Epithelial cell of alveolus of lung (primary cell): ENCODE measurements around the gene UNKL. TPM values are rescaled to one million over a fixed set of nuclear protein-coding genes. Genes with fewer than 3 reads are reported as not detected.

ENCODE experiments used
- total RNA-seq: library from RNA; depleted of rRNA; stranded (reverse); fragments of >200 nt; gene quantifications from 2 replicates; pipeline ENCODE4 v1.2.1, GENCODE V29; 2015

UNKL gene, protein sequence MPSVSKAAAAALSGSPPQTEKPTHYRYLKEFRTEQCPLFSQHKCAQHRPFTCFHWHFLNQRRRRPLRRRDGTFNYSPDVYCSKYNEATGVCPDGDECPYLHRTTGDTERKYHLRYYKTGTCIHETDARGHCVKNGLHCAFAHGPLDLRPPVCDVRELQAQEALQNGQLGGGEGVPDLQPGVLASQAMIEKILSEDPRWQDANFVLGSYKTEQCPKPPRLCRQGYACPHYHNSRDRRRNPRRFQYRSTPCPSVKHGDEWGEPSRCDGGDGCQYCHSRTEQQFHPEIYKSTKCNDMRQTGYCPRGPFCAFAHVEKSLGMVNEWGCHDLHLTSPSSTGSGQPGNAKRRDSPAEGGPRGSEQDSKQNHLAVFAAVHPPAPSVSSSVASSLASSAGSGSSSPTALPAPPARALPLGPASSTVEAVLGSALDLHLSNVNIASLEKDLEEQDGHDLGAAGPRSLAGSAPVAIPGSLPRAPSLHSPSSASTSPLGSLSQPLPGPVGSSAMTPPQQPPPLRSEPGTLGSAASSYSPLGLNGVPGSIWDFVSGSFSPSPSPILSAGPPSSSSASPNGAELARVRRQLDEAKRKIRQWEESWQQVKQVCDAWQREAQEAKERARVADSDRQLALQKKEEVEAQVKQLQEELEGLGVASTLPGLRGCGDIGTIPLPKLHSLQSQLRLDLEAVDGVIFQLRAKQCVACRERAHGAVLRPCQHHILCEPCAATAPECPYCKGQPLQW
- 9.4 and 25.2 TPM in 2 replicates for total RNA-seq

DNA sequence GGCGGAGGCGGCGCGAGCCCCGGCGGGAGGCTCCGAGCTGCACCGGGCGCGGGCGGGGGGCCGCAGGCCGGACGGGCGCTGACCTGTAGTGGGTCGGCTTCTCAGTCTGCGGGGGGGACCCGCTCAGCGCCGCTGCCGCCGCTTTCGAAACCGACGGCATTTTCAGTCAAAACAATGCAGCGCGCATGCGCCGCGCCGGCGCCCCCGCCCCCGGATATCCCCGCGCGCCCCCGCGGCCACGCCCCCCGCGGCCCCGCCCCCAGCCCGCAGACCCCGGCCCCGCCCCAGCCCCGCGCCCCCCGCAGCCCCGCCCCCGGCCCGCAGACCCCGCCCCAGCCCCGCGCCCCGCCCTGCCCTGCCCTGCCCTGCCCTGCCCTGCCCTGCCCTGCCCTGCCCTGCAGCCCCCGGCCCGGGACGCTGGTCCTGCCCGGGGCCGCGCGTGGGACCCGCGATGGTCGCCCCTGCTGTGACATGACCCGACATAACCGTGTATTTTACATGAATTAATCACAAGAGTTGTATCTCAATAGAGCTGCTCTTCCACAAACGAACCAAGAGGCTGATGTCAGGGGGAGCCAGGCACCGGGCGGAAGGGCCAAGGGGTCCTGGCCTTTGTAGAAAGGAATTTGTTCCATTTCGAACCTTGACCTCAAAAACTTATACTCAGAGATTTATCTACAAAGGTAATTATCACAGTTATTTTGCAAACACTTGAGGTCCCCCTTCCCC, at the start of gene UNKL:
Gene UNKL (minus strand): TSS at position 173 of the 729 bp plus-strand sequence. CDS start 13 bp downstream, at position 160.

DNA sequence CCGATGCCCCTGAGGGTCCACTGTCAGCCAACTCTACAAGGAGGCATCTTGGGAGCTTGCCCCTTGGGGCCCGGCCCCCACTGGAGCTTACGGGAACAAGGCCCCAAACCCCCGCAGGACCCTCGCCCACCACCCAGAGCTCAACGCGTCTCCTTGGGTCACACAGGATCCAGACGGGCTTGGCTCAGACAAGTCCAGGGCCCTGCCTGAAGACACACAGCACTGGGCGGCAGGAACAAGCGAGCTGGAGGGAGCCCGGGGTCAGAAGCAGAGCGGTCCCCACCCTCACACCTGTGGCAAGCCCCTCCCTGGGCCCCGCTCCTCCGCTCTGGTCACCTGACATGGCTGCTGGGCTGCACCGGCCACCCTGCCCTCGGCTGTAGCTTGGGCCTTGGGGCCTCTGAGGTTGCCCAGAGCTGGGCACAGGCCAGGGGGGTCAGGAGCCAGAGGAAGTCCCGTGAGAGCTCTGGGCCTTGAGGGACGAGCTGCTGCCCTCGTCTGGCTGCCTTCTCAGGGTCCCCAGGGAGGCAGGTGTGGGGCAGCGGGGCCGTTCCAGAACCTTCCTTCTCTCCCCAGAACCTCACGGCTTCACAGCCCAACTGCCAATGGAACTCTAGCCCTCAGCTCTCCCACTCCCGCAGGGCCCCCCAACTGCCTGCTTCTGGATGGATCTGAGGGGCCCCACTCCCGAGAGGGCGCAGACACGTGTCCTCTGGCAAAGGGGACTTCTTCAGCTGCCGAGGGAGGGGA, 29.7 kb upstream of the UNKL start, which contains the start of gene CCDC154:
Gene CCDC154 (minus strand): TSS at position 577 of the 750 bp plus-strand sequence. CDS start 234 bp downstream, at position 343.

DNA sequence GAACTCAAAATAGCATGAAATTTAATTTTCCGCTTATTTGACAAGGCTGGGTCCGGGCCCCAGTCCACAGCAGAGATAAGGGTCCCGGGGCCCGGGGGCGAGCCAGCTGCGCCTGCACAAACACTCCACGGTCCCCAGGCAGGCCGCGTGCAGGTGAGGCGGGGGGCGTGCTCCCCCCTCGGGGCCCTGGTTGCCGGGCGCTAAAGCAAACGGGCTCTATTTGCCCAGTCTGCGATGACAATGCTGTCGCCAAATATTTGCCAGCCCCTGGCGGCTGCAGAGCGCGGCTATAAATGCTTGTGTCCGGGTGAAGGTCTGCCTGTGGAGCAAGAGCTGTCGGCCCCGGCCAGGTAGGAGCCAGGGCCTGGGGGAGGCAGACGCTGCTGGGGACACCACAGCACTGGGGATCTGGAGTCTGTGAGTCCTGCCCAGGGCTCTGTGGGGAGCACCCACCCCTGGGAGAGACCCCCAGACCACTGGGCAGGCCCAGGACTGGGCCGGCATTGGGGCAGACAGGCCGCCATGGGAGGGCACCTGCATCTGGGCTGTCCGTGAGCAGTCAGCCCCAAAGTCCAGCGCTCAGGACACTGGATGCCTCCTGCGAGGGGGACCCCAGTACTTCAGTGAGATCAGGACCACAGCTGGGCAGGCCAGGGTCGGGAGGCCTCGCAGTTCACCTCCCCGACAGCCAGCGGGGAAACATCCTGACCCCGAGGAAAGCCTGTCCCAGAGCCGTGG, 16.4 kb upstream of the UNKL start, which contains the start of gene PERCC1:
Gene PERCC1 (plus strand): TSS at position 320 of the 738 bp plus-strand sequence. CDS start 1,516 bp downstream, outside the sequence.

DNA sequence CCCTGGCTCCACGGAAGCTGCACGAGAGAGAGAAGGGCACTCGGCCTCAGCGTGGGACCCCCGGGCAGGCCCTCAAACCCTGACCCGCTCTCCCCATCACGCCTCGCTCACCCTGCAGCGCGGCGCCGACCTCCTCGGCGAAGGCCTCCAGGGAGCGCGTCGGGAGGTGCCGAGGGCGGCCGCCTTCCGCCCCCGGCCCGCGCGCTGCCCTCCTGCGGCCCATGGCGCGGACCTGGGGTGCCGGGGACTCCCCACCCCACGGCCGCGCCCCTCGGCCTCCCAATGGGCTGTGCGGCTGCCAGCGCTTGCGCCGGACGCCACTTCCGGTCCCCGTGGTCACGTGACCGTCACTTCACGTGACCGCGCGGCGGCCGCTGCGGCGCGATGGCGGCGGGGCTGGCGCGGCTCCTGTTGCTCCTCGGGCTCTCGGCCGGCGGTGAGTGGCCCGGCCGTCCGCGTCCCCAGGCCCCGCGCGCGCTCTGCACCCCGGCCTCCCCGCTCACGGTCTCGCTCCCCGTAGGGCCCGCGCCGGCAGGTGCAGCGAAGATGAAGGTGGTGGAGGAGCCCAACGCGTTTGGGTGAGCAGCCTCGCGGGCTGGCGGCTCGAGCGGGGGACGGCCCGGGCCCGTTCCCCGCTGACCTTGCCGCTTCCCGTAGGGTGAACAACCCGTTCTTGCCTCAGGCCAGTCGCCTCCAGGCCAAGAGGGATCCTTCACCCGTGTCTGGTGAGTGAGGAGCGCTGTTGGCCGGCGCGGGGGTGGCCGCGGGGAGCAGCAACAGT, 62.7 kb downstream of the UNKL start, which contains the start of the genes GNPTG and TSR3:
Gene GNPTG (plus strand): TSS at position 350 of the 781 bp plus-strand sequence. CDS start 35 bp downstream, at position 385.
Gene TSR3 (minus strand): TSS at position 297 of the 781 bp plus-strand sequence. CDS start 74 bp downstream, at position 223.

DNA sequence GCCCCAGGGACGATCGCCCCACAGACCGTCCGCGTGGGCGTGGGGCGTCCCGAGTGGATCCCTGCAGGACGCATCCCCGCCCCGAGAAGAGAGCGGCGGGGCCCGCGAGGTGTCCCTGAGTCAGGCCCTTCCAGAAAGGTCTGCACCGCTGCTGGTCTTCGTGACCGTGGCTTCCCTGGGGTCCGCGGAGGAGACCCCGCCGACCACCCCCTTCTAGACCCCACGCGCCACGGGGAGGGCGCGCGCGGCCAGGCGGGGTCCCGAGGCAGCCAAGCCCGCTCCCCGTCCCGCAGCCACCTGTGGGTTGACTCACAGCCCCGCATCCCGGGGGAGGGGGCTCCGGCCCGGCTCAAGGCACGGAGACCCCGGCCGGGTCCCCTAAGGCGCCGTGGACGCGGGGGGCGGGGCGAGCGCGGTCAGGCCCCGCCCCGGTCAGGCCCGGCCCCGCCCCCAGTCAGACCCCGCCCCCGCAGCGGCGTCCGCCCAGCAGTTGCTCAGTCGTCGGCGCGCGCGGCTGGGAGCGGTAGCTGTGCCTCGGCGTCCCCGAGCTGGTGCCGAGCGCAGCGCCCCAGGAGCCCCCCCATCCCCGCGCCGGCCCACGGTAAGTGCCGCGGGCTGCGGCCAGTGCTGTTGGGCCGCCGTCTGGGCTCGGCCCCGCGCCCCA, 81.2 kb downstream of the UNKL start, which contains the start of gene BAIAP3:
Gene BAIAP3 (plus strand): TSS at position 497 of the 664 bp plus-strand sequence. CDS start 4,905 bp downstream, outside the sequence.

Other genes with a start within 250 kb of the UNKL start
- gene TPSG1, start 189.4 kb downstream of the UNKL start, total RNA-seq: not detected in 2 replicates
- not detected in 2 replicates for gene TPSB2, start 184.5 kb downstream of the UNKL start, total RNA-seq
- not detected in 2 replicates for gene TPSAB1, start 174.0 kb downstream of the UNKL start, total RNA-seq
- gene TPSD1, start 158.6 kb downstream of the UNKL start, total RNA-seq: not detected in 2 replicates
- 69.0 and 69.3 TPM in 2 replicates for gene UBE2I, start 105.1 kb downstream of the UNKL start, total RNA-seq
- 0.52 and 2.4 TPM in 2 replicates for gene BAIAP3, start 81.1 kb downstream of the UNKL start, total RNA-seq
- 42.1 and 84.8 TPM in 2 replicates for gene TSR3, start 62.8 kb downstream of the UNKL start, total RNA-seq
- 32.6 and 38.9 TPM in 2 replicates for gene GNPTG, start 62.8 kb downstream of the UNKL start, total RNA-seq
- gene UQCC4, start 6.0 kb upstream of the UNKL start, total RNA-seq: 18.4 and 19.4 TPM in 2 replicates
- gene PERCC1, start 16.4 kb upstream of the UNKL start, total RNA-seq: not detected in 2 replicates
- gene CCDC154, start 29.9 kb upstream of the UNKL start, total RNA-seq: 0.80 TPM in 1 of 2 replicates, not detected in the other
- 36.4 and 41.1 TPM in 2 replicates for gene CLCN7, start 60.3 kb upstream of the UNKL start, total RNA-seq
- not detected in 2 replicates for gene PTX4, start 74.2 kb upstream of the UNKL start, total RNA-seq
- 15.0 and 31.0 TPM in 2 replicates for gene TELO2, start 78.7 kb upstream of the UNKL start, total RNA-seq
- 15.6 and 18.5 TPM in 2 replicates for gene TMEM204, start 119.0 kb upstream of the UNKL start, total RNA-seq
- gene IFT140, start 197.4 kb upstream of the UNKL start, total RNA-seq: 10.2 and 18.0 TPM in 2 replicates
- 5.6 and 11.0 TPM in 2 replicates for gene CRAMP1, start 197.7 kb upstream of the UNKL start, total RNA-seq